ENCODE data around the gene MAK. TPM values are rescaled to one million over a fixed set of nuclear protein-coding genes. Genes with fewer than 3 reads are reported as not detected.
A peak's percentile ranks its signal among the peaks of the same experiment; 100 is the strongest.
"Not testable (repeated sequence)": the region's sequence is repeated elsewhere in the genome, so short reads cannot be mapped to it uniquely, and the experiment has no call there.

MAK gene
- total and polyA plus RNA-seq, 2 donors (not counting 1 experiment from before 2014, with no cell fraction given): 0.04 TPM; not detected in 1

GRCh38 chr6:10721850-10722569 lies 116.3 kb downstream of the MAK start:
- Histone ChIP-seq H4K20me1 (ENCODE audit: control insufficient read depth, insufficient read depth, low read length, poor library complexity, severe bottlenecking) (no peaks in the 10 kb centered on the region), H2AFZ (ENCODE audit: insufficient read depth, low read depth, low read length, poor library complexity, severe bottlenecking) (peak overlapping the region; percentile 91), H3K79me2 (ENCODE audit: control insufficient read depth, insufficient read depth, low read length) (peaks cover 26% of the 10 kb centered on the region), H3K4me2 (replicated peaks; ENCODE audit: low read depth, low read length, poor library complexity, severe bottlenecking) (peak overlapping the region; percentile 88), H3K9me3 (ENCODE audit: control extremely low read depth in 1 of 3, control insufficient read depth in 2 of 3, insufficient read depth in 1 of 3, low read length in 2 of 3) (peaks cover 0 to 20% (median 7%) of the 10 kb centered on the region in 3 donors), H3K4me1 (ENCODE audit: control insufficient read depth in 2 of 2, insufficient read depth in 2 of 2, low read length in 2 of 2) (peaks cover 16 to 31% of the 10 kb centered on the region in 2 donors), H3K27ac (ENCODE audit: low read length in 2 of 2) (peak overlapping the region; percentile 1 to 67), H3K27me3 (replicated peaks in 1 of 4; ENCODE audit: control extremely low read depth in 1 of 4, control insufficient read depth in 3 of 4, insufficient read depth in 4 of 4, low read length in 3 of 4) (no peaks in the 10 kb centered on the region), H3K4me3 (ENCODE audit: control extremely low read depth in 1 of 5, extremely low read depth in 1 of 5, insufficient read depth in 1 of 5, low read depth in 2 of 5, low read length in 4 of 5) (peak overlapping the region in 4 of 5 experiments; percentile 52 to 82 (median 73)), H3K36me3 (replicated peaks in 1 of 2; ENCODE audit: control extremely low read depth in 1 of 2, control insufficient read depth in 1 of 2, extremely low read depth in 1 of 2, insufficient read depth in 2 of 2, low read length in 1 of 2) (peaks cover 0 to 10% of the 10 kb centered on the region in 2 experiments), H3K9ac (ENCODE audit: low read length) (peak overlapping the region; percentile 82)
- Mint-ChIP-seq H3K27me3 (no peaks in the 10 kb centered on the region), H3K4me1 (peaks cover 39% of the 10 kb centered on the region), H3K9me3 (ENCODE audit: insufficient read depth) (peaks cover 3% of the 10 kb centered on the region), H3K27ac (peak overlapping the region; percentile 95), H3K4me3 (peak overlapping the region; percentile 98)
- no peak for TF ChIP-seq EZH2 (IDR thresholded peaks at IDR 0.05; ENCODE audit: borderline replicate concordance, insufficient read depth, low read depth, low read length, poor library complexity, severe bottlenecking)
- no peak for TF ChIP-seq CTCF (IDR thresholded peaks at IDR 0.05)
- intact Hi-C loops (cut with micrococcal nuclease): no loop called here
- POLR2A ChIA-PET: interaction anchor here (1.0 to 3.0 kb wide), 4 partner anchors 25 to 187 kb away, joined by 4 to 16 read pairs (median 4); partner anchors contain the start of genes C6orf52, PAK1IP1 and TMEM14B
- peak; percentile 11 for DNase-seq
- no peak for ATAC-seq (ENCODE audit: low read depth)
- CTCF ChIA-PET: interaction anchor here (0.6 to 3.0 kb wide), 4 partner anchors 14 to 212 kb away, joined by 3 to 12 read pairs (median 8); partner anchors contain the start of genes C6orf52 and PAK1IP1
- 94% methylated on average over 9 of the region's 11 CpGs for WGBS (ENCODE audit: insufficient coverage)

- peak overlapping the region; percentile 50 to 65 for H3K27ac ChIP-seq (ENCODE audit: low read length in 2 of 2)
- ATAC-seq (ENCODE audit: low read depth); H4K20me1 ChIP-seq (ENCODE audit: control insufficient read depth, insufficient read depth, low read length, poor library complexity, severe bottlenecking); H3K27me3 Mint-ChIP-seq; H3K27me3 ChIP-seq (replicated peaks in 1 of 4; ENCODE audit: control extremely low read depth in 1 of 4, control insufficient read depth in 3 of 4, insufficient read depth in 4 of 4, low read length in 3 of 4); H3K9me3 Mint-ChIP-seq (ENCODE audit: insufficient read depth); intact Hi-C loops (cut with micrococcal nuclease); H3K36me3 ChIP-seq (replicated peaks in 1 of 2; ENCODE audit: control extremely low read depth in 1 of 2, control insufficient read depth in 1 of 2, extremely low read depth in 1 of 2, insufficient read depth in 2 of 2, low read length in 1 of 2): not testable (repeated sequence)
- H2AFZ ChIP-seq (ENCODE audit: insufficient read depth, low read depth, low read length, poor library complexity, severe bottlenecking): peak overlapping the region; percentile 91
- peaks cover 38% of the 10 kb centered on the region for H3K4me1 Mint-ChIP-seq
- CTCF ChIA-PET: interaction anchor here (0.6 to 3.0 kb wide), 5 partner anchors 13 to 211 kb away, joined by 3 to 12 read pairs (median 3); partner anchors contain the start of genes C6orf52, PAK1IP1 and TMEM14B
- H3K4me2 ChIP-seq (replicated peaks; ENCODE audit: low read depth, low read length, poor library complexity, severe bottlenecking): peak overlapping the region; percentile 88
- WGBS (ENCODE audit: insufficient coverage): 99% methylated on average over 11 of the region's 17 CpGs
- POLR2A ChIA-PET: interaction anchor here (0.8 to 3.0 kb wide), 4 partner anchors 26 to 186 kb away, joined by 3 to 16 read pairs (median 4); partner anchors contain the start of genes C6orf52, PAK1IP1 and TMEM14B
- H3K79me2 ChIP-seq (ENCODE audit: control insufficient read depth, insufficient read depth, low read length): peaks cover 23% of the 10 kb centered on the region
- H3K9ac ChIP-seq (ENCODE audit: low read length): peak overlapping the region; percentile 70
- peak overlapping the region in 4 of 5 experiments; percentile 53 to 73 (median 66) for H3K4me3 ChIP-seq (ENCODE audit: control extremely low read depth in 1 of 5, extremely low read depth in 1 of 5, insufficient read depth in 1 of 5, low read depth in 2 of 5, low read length in 4 of 5)
- peaks cover 16 to 31% of the 10 kb centered on the region in 2 donors for H3K4me1 ChIP-seq (ENCODE audit: control insufficient read depth in 2 of 2, insufficient read depth in 2 of 2, low read length in 2 of 2)
- peak overlapping the region; percentile 98 for H3K4me3 Mint-ChIP-seq
- H3K27ac Mint-ChIP-seq: peak overlapping the region; percentile 82
- H3K9me3 ChIP-seq (ENCODE audit: control extremely low read depth in 1 of 3, control insufficient read depth in 2 of 3, insufficient read depth in 1 of 3, low read length in 2 of 3): peaks cover 0 to 20% (median 7%) of the 10 kb centered on the region in 3 donors
- DNase-seq: peak; percentile 12
Measured at GRCh38 chr6:10720960-10721849, 117.1 kb downstream of the MAK start.
